Left ventricle myocardium inferior (tissue), 1 donor: ENCODE measurements around the gene ASL. TPM values are rescaled to one million over a fixed set of nuclear protein-coding genes. Genes with fewer than 3 reads are reported as not detected.
A peak's percentile ranks its signal among the peaks of the same experiment; 100 is the strongest.
"Not testable (repeated sequence)": the region's sequence is repeated elsewhere in the genome, so short reads cannot be mapped to it uniquely, and the experiment has no call there.

Source experiments
- DNase-seq: peaks from one replicate; pipeline ENCODE4 v3.0.0-alpha.2; 2020
- H3K27ac ChIP-seq: fragments of 200-600 bp; replicated peaks from 2 replicates; pipeline ENCODE4 v1.8.0; 2021
- H3K27me3 ChIP-seq: fragments of 200-600 bp; 2 replicates; pipeline ENCODE4 v1.8.0; 2021; ENCODE audit warnings: low read depth
- H3K36me3 ChIP-seq: fragments of 200-600 bp; 2 replicates; pipeline ENCODE4 v1.8.0; 2021
- H3K4me1 ChIP-seq: fragments of 200-600 bp; 2 replicates; pipeline ENCODE4 v1.8.0; 2021
- H3K4me3 ChIP-seq: fragments of 200-600 bp; 2 replicates; pipeline ENCODE4 v1.8.0; 2021; ENCODE audit warnings: mild to moderate bottlenecking, moderate library complexity
- H3K9me3 ChIP-seq: fragments of 200-600 bp; replicated peaks from 2 replicates; pipeline ENCODE4 v1.8.0; 2021
- intact Hi-C: fragments of 100-400 bp; cut with micrococcal nuclease; formaldehyde crosslinking; loops from one replicate; pipeline ENCODE4 v1.11.0; 2022
- long read RNA-seq: library from polyadenylated mRNA; unstranded; transcript quantifications from one replicate; pipeline ENCODE4 v2.0.0, GENCODE V29; 2021
- total RNA-seq: library from RNA; stranded (reverse); fragmentation: NEBNext Ultra II Directional; extraction: Animal tissue kit (Norgen Biotek cat#: 25700); gene quantifications from one replicate; pipeline ENCODE4 v1.2.1, GENCODE V29; 2021
- TF ChIP-seq, protein P1 (sequence below): fragments of 200-600 bp; IDR thresholded peaks from 2 replicates; pipeline ENCODE4 v1.8.0; 2021; ENCODE audit warnings: antibody characterized with exemption, mild to moderate bottlenecking, borderline replicate concordance
- donor health status: DM: no; HTN: yes; CAD: no; lungs with severe emphysema.

Gene ASL
- total RNA-seq = 8.5 TPM
- long read RNA-seq, transcript ASL-203 (15 exons, 1,765 nt) = major isoform, 5 of 16 reads
- long read RNA-seq, partial matches to known transcripts = 2 of 16 reads
- long read RNA-seq, other reads (novel, unspliced or antisense) = 5 of 16 reads

DNA sequence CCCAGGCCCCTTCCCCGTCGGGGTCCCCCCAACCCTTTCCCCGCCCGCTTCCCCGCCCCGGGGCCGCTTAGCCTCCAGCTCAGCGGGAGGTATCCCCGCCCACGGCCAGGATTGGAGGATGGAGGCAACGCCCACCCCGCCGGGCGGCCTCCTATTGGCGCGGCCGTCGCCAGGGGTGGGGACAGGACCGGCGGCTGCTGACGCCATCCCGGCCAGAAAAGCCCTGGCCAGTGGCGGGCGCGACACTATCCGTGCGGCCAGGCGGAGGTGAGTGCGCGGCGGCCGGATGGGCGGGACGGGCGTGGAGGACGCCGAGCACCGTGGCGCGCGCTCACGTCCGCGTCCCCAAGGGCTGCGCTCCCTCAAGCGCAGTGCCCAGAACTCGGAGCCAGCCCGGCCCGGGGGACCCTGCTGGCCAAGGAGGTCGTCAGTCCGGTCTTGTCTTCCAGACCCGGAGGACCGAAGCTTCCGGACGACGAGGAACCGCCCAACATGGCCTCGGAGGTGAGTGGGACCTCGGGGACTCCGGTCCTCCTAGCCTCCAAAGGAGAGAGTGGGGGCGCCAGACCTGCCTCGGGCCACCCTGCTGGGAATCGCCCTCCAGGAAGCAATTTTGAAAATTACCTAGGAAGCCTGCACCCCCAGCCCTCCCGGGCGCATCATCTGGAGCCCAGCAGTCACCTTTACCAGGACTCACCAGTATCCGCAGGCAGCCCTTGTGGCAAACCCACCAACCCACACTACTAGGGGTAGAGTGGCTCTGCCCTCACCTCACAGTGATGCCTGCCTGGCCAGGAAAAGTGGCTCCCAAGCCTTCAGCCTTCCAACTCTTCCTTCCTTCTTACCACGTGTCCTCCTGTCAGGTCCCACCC, at the start of gene ASL:
Gene ASL, plus strand, starts transcription at position 230 of the 872 bp plus-strand sequence. Its CDS starts 263 bp downstream, at position 493.
- H3K36me3 ChIP-seq = no peaks in the 10 kb centered on the region
- H3K4me1 ChIP-seq = peaks cover 33% of the 10 kb centered on the region
- no peaks in the 10 kb centered on the region for H3K27me3 ChIP-seq
- no peaks in the 10 kb centered on the region for H3K9me3 ChIP-seq
- peak; percentile 95 for DNase-seq
- TF ChIP-seq, protein P1, sequence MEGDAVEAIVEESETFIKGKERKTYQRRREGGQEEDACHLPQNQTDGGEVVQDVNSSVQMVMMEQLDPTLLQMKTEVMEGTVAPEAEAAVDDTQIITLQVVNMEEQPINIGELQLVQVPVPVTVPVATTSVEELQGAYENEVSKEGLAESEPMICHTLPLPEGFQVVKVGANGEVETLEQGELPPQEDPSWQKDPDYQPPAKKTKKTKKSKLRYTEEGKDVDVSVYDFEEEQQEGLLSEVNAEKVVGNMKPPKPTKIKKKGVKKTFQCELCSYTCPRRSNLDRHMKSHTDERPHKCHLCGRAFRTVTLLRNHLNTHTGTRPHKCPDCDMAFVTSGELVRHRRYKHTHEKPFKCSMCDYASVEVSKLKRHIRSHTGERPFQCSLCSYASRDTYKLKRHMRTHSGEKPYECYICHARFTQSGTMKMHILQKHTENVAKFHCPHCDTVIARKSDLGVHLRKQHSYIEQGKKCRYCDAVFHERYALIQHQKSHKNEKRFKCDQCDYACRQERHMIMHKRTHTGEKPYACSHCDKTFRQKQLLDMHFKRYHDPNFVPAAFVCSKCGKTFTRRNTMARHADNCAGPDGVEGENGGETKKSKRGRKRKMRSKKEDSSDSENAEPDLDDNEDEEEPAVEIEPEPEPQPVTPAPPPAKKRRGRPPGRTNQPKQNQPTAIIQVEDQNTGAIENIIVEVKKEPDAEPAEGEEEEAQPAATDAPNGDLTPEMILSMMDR = peak; percentile 6
- intact Hi-C loops = no loop called here
- peak within 1 kb of the TSS; percentile 94 for H3K4me3 ChIP-seq
- H3K27ac ChIP-seq = peak within 1 kb of the TSS; percentile 85

DNA sequence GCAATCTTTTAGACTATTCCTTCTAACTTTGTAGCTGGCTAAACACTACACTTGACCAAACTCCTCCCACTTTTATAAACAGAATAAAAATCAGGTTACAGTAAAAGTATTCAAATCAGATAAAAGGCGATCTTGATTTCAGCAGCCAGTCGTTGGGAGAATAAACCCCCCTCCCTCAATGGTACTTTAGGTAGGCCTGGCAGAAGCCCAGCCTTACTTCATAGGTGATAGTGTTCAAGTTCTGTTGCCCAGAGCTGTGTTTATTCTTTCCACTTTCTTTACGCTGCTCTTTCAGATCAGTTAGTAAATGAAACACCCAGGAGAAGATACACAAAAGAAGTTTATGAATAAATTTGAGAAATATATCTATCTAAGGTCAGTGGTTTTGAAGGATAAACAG, 47.3 kb upstream of the ASL start:
- H3K36me3 ChIP-seq, H3K4me3 ChIP-seq, H3K4me1 ChIP-seq, DNase-seq, intact Hi-C loops, H3K27me3 ChIP-seq, H3K9me3 ChIP-seq, H3K27ac ChIP-seq: not testable (repeated sequence)

DNA sequence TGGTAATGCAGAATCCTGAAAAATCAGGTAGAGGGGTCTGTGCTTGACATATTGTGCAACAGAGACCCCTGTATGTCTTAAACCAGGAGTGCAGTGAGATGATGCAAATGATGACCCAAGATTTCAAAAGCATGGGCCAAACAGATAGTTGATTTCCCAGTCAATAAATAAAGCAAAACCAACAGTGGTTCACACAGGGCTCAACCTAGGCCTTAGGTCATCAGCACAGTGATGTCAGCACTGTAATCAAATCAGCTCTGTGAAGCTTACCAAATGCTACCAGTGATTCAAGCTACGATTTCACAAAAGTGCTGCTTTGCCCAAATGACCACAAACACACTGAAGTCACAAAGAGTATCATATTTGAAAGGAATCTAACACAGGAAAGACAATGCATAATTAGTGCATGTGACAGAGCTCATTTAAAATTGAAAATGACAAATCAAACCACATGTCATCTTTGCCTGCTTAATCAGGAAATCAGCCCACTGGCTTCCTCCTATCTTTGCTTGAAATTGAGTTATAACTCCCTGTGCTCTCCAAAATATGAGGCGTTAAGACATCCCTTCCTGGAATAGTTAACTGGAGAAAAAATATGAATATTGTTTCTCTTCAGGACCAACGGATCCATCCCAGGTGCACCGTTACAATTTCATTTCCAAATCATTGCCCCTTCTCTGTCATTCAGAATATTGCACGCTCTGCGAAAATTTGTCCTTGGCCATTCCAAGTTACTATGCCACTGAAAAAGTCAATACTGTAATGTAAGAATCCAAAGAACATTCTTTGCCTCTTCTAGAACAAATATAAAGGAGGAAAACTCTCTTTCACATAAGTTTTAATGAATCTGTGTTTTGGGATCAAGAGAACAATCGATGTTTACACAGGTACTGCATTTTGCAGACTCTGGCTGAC, 41.9 kb upstream of the ASL start:
- TF ChIP-seq, protein P1 = no peak
- Histone ChIP-seq H3K36me3 (no peaks in the 10 kb centered on the region), H3K4me1 (no peaks in the 10 kb centered on the region), H3K27ac (no peak overlapping the region), H3K27me3 (no peaks in the 10 kb centered on the region), H3K4me3 (no peak overlapping the region), H3K9me3 (no peaks in the 10 kb centered on the region)
- no peak for DNase-seq
- intact Hi-C loops = no loop called here

DNA sequence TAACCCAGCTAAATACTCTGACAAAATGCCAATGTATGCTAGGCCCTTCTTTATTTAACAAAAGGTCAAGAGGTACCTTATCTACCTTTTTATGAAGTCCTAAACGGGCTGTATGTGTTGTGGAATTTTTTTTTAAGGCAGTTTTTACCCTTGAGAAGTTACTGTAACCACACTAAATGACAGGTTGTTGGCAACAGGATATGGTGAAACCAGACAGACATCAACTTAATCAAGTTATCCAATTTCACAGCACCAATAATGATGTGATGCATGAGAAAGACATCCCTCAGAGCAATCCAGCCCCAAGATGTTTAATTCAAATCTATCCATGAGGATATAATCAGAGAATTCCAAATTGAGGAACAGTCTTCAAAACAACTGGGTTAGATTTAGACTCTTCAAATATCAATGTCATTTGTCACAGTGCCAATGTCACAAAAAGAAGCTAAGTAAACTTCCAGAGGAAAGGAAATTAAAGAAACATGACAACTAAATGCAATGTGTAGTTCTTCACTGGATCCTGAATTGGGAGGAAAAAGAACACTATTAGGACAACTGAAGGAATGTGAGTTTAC, 41.1 kb upstream of the ASL start:
- H3K27me3 ChIP-seq, intact Hi-C loops, H3K36me3 ChIP-seq, H3K4me1 ChIP-seq, H3K4me3 ChIP-seq, H3K27ac ChIP-seq, DNase-seq, H3K9me3 ChIP-seq: not testable (repeated sequence)

- H3K27me3 ChIP-seq = no peaks in the 10 kb centered on the region
- no peaks in the 10 kb centered on the region for H3K9me3 ChIP-seq
- intact Hi-C loops = no loop called here
- no peak overlapping the region for H3K4me3 ChIP-seq
- no peak overlapping the region for H3K27ac ChIP-seq
- H3K36me3 ChIP-seq = no peaks in the 10 kb centered on the region
- TF ChIP-seq, protein P1 = no peak
- H3K4me1 ChIP-seq = no peaks in the 10 kb centered on the region
- DNase-seq = no peak
These were observed 39.2 kb upstream of the ASL start for GRCh38 chr7:66036382-66036781.

GRCh38 chr7:66036788-66037187, 38.8 kb upstream of the ASL start:
- Histone ChIP-seq H3K36me3 (no peaks in the 10 kb centered on the region), H3K27me3 (no peaks in the 10 kb centered on the region), H3K27ac (no peak overlapping the region), H3K9me3 (no peaks in the 10 kb centered on the region), H3K4me3 (no peak overlapping the region), H3K4me1 (no peaks in the 10 kb centered on the region)
- no peak for DNase-seq
- intact Hi-C loops = no loop called here
- TF ChIP-seq, protein P1 = no peak
